Peyer's patch (tissue), 4 donors: ENCODE results near the gene OAS2.

Experiments
- CTCF ChIP-seq, 6 experiments: fragments of 450-650 bp in 4 of 6; fragments of 200-600 bp in 2 of 6; sonication (generic) in 1 of 6; IDR thresholded peaks; one replicate each; pipeline ENCODE4 v1.5.1; 2017 to 2019; ENCODE audit warnings: antibody characterized with exemption in 6 of 6, mild to moderate bottlenecking in 3 of 6, moderate library complexity in 1 of 6
- POLR2A ChIP-seq, 2 donors: fragments of 450-650 bp; IDR thresholded peaks; one replicate each; pipeline ENCODE4 v1.5.1; 2017; ENCODE audit warnings: antibody characterized with exemption in 2 of 2, mild to moderate bottlenecking in 2 of 2, moderate library complexity in 2 of 2

GRCh38 chr12:112977139-112977538, 1.2 kb upstream of the OAS2 start:
- no peak for TF ChIP-seq CTCF (IDR thresholded peaks at IDR 0.05)
- no peak for TF ChIP-seq POLR2A (IDR thresholded peaks at IDR 0.05)
